Liver (tissue), 9 donors: ENCODE results near the gene ADTRP. TPM values are rescaled to one million over a fixed set of nuclear protein-coding genes. Genes with fewer than 3 reads are reported as not detected.

Experiments used
- DNase-seq: peaks from one replicate; pipeline ENCODE4 v3.0.0-alpha.2; 2017; ENCODE audit warnings: low spot score
- H3K27ac ChIP-seq, 2 donors: one replicate each; pipeline ENCODE4 v1.7.0; 2013; ENCODE audit warnings: inconsistent platforms in 2 of 2, low read length in 2 of 2, control low read depth in 1 of 2, low read depth in 1 of 2, mild to moderate bottlenecking in 1 of 2
- H3K27me3 ChIP-seq, 4 donors: one replicate each; pipeline versions ENCODE4 v1.6.1 to v1.7.0; 2013; ENCODE audit warnings: low read length in 3 of 4, inconsistent platforms in 1 of 4, mild to moderate bottlenecking in 1 of 4, moderate library complexity in 1 of 4; ENCODE audit not compliant: control insufficient read depth in 4 of 4, insufficient read depth in 4 of 4
- H3K36me3 ChIP-seq, 4 donors: one replicate each; pipeline versions ENCODE4 v1.6.1 to v1.7.0; 2013; ENCODE audit warnings: low read length in 3 of 4, mild to moderate bottlenecking in 3 of 4, low read depth in 1 of 4, moderate library complexity in 1 of 4; ENCODE audit not compliant: control insufficient read depth in 4 of 4, insufficient read depth in 3 of 4
- H3K4me1 ChIP-seq, 4 donors: one replicate each; pipeline versions ENCODE4 v1.6.1 to v1.7.0; 2013; ENCODE audit warnings: low read length in 3 of 4, mild to moderate bottlenecking in 3 of 4, moderate library complexity in 1 of 4; ENCODE audit not compliant: control insufficient read depth in 4 of 4, insufficient read depth in 4 of 4
- H3K4me3 ChIP-seq, 3 donors: one replicate each; pipeline versions ENCODE4 v1.6.1 to v1.7.0; 2013; ENCODE audit warnings: low read length in 3 of 3, control low read depth in 1 of 3, low read depth in 1 of 3, mild to moderate bottlenecking in 1 of 3
- H3K9ac ChIP-seq, 2 donors: one replicate each; pipeline ENCODE4 v1.7.0; 2013; ENCODE audit warnings: low read length in 2 of 2, mild to moderate bottlenecking in 2 of 2, moderate library complexity in 2 of 2, control low read depth in 1 of 2, low read depth in 1 of 2
- H3K9me3 ChIP-seq, 4 donors: one replicate each; pipeline versions ENCODE4 v1.6.1 to v1.7.0; 2013; ENCODE audit warnings: low read length in 3 of 4; ENCODE audit not compliant: control insufficient read depth in 4 of 4
- EGR1 ChIP-seq, 2 donors: IDR thresholded peaks; 2 replicates each; pipeline ENCODE4 v1.6.1; 2016 to 2018; ENCODE audit warnings: antibody characterized with exemption in 2 of 2, low read depth in 2 of 2
- FOXA2 ChIP-seq: IDR thresholded peaks from 2 replicates; pipeline ENCODE4 v1.6.1; 2016; ENCODE audit warnings: antibody characterized with exemption
- GABPA ChIP-seq, 2 donors: IDR thresholded peaks in 1 of 2; conservative IDR thresholded peaks in 1 of 2; 2 replicates each; pipeline ENCODE4 v1.6.1; 2016; ENCODE audit warnings: antibody characterized with exemption in 2 of 2, mild to moderate bottlenecking in 1 of 2, moderate library complexity in 1 of 2
- HNF4A ChIP-seq, 2 donors: conservative IDR thresholded peaks; 2 replicates each; pipeline ENCODE4 v1.6.1; 2016; ENCODE audit warnings: antibody characterized with exemption in 2 of 2, mild to moderate bottlenecking in 2 of 2
- JUND ChIP-seq, 2 donors: IDR thresholded peaks; 2 replicates each; pipeline ENCODE4 v1.6.1; 2016; ENCODE audit warnings: antibody characterized with exemption in 2 of 2
- NR2F2 ChIP-seq: IDR thresholded peaks from 2 replicates; pipeline ENCODE4 v1.6.1; 2016; ENCODE audit warnings: antibody characterized with exemption
- RAD21 ChIP-seq, 2 donors: IDR thresholded peaks; 2 replicates each; pipeline ENCODE4 v1.6.1; 2016; ENCODE audit warnings: antibody characterized with exemption in 2 of 2, mild to moderate bottlenecking in 2 of 2
- RXRA ChIP-seq, 2 donors: IDR thresholded peaks; 2 replicates each; pipeline ENCODE4 v1.6.1; 2017 to 2018; ENCODE audit warnings: antibody characterized with exemption in 2 of 2, mild to moderate bottlenecking in 1 of 2
- SP1 ChIP-seq: IDR thresholded peaks from 2 replicates; pipeline ENCODE4 v1.6.1; 2018; ENCODE audit warnings: antibody characterized with exemption, mild to moderate bottlenecking
- YY1 ChIP-seq: IDR thresholded peaks from 2 replicates; pipeline ENCODE4 v1.6.1; 2016; ENCODE audit warnings: antibody characterized with exemption, mild to moderate bottlenecking
- WGBS: extraction: QIAGEN DNeasy Blood & Tissue Kit; methylation state at CpG from one replicate; pipeline ENCODE4 v1.1.7; 2013; 5-methylcytosine and 5-hydroxymethylcytosine counted together
- polyA plus RNA-seq, 2 donors: library from polyadenylated mRNA; stranded (reverse) in 1 of 2; unstranded in 1 of 2; fragments of 200-250 nt in 1 of 2; fragments of >200 nt in 1 of 2; fragmentation: Nextera tagmentation in 1 of 2; extraction: Ambion mirVana in 1 of 2; gene quantifications; one replicate each; pipeline versions ENCODE4 v1.2.1 to v1.2.3, GENCODE V29; 2013 to 2015
- total RNA-seq, 2 donors: library from RNA; depleted of rRNA; stranded (reverse); fragments of >200 nt; gene quantifications; one replicate each; pipeline ENCODE4 v1.2.3, GENCODE V29; 2014
- TF ChIP-seq, protein P1 (sequence below): IDR thresholded peaks from 2 replicates; pipeline ENCODE4 v1.6.1; 2016; ENCODE audit warnings: antibody characterized with exemption
- TF ChIP-seq, protein P2 (sequence below): IDR thresholded peaks from 2 replicates; pipeline ENCODE4 v1.6.1; 2016; ENCODE audit warnings: antibody characterized with exemption
- TF ChIP-seq, protein P3 (sequence below): IDR thresholded peaks from 2 replicates; pipeline ENCODE4 v1.6.1; 2016; ENCODE audit warnings: antibody characterized with exemption, mild to moderate bottlenecking
- donor health status: healthy.
- donor health status: healthy.
- donor health status: healthy.
- donor health status: healthy.
- donor health status: healthy.

ADTRP gene
- total and polyA plus RNA-seq, 4 donors, result 0.21 to 2.0 (median 0.50) TPM; not detected in 1

DNA sequence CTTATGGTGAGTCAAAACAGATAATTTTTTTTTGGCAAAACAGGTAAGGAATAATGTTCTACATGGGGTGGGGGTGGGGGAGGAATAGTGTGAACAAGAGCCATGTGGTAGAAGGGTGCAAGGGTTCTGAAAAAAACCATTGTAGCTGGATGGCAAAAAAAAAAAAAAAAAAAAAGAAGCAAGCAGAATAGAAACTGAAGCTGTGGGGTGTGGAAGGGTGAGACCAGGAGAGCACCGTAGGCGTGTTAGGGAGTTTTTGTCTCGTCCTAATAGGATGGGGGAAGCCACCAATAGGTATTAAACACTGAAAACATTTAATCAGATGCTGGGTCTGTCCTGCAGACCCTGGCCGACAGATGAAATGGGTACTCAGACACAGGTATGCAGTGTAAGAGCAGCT lies 110.1 kb downstream of the ADTRP start:
- no peaks in the 10 kb centered on the region for H3K27me3 ChIP-seq
- peaks cover 0 to 1% (median 0%) of the 10 kb centered on the region in 4 donors for H3K4me1 ChIP-seq
- WGBS, result 89% methylated on average over 4 of the region's 4 CpGs
- DNase-seq, result no peak
- H3K27ac ChIP-seq, result no peak overlapping the region
- no peak overlapping the region for H3K4me3 ChIP-seq
- no peak overlapping the region for H3K9ac ChIP-seq
- H3K9me3 ChIP-seq, result peaks cover 0 to 3% (median under 1%) of the 10 kb centered on the region in 4 donors
- TF ChIP-seq GABPA (IDR thresholded peaks at IDR 0.05 in 1 of 2, conservative IDR thresholded peaks at IDR 0.05 in 1 of 2), result no peak
- TF ChIP-seq, protein P1, sequence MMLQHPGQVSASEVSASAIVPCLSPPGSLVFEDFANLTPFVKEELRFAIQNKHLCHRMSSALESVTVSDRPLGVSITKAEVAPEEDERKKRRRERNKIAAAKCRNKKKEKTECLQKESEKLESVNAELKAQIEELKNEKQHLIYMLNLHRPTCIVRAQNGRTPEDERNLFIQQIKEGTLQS, result no peak
- TF ChIP-seq YY1, result no peak
- no peak for TF ChIP-seq JUND (IDR thresholded peaks at IDR 0.05)
- TF ChIP-seq SP1, result no peak
- TF ChIP-seq NR2F2, result no peak
- TF ChIP-seq FOXA2, result no peak
- no peak for TF ChIP-seq HNF4A (conservative IDR thresholded peaks at IDR 0.05)
- TF ChIP-seq EGR1 (IDR thresholded peaks at IDR 0.05; ENCODE audit: low read depth in 2 of 2), result no peak
- no peak for TF ChIP-seq RAD21 (IDR thresholded peaks at IDR 0.05)
- TF ChIP-seq RXRA (IDR thresholded peaks at IDR 0.05), result no peak
- TF ChIP-seq, protein P2, sequence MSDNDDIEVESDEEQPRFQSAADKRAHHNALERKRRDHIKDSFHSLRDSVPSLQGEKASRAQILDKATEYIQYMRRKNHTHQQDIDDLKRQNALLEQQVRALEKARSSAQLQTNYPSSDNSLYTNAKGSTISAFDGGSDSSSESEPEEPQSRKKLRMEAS, result no peak
- TF ChIP-seq, protein P3, sequence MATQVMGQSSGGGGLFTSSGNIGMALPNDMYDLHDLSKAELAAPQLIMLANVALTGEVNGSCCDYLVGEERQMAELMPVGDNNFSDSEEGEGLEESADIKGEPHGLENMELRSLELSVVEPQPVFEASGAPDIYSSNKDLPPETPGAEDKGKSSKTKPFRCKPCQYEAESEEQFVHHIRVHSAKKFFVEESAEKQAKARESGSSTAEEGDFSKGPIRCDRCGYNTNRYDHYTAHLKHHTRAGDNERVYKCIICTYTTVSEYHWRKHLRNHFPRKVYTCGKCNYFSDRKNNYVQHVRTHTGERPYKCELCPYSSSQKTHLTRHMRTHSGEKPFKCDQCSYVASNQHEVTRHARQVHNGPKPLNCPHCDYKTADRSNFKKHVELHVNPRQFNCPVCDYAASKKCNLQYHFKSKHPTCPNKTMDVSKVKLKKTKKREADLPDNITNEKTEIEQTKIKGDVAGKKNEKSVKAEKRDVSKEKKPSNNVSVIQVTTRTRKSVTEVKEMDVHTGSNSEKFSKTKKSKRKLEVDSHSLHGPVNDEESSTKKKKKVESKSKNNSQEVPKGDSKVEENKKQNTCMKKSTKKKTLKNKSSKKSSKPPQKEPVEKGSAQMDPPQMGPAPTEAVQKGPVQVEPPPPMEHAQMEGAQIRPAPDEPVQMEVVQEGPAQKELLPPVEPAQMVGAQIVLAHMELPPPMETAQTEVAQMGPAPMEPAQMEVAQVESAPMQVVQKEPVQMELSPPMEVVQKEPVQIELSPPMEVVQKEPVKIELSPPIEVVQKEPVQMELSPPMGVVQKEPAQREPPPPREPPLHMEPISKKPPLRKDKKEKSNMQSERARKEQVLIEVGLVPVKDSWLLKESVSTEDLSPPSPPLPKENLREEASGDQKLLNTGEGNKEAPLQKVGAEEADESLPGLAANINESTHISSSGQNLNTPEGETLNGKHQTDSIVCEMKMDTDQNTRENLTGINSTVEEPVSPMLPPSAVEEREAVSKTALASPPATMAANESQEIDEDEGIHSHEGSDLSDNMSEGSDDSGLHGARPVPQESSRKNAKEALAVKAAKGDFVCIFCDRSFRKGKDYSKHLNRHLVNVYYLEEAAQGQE, result no peak
- H3K36me3 ChIP-seq, result no peaks in the 10 kb centered on the region

DNA sequence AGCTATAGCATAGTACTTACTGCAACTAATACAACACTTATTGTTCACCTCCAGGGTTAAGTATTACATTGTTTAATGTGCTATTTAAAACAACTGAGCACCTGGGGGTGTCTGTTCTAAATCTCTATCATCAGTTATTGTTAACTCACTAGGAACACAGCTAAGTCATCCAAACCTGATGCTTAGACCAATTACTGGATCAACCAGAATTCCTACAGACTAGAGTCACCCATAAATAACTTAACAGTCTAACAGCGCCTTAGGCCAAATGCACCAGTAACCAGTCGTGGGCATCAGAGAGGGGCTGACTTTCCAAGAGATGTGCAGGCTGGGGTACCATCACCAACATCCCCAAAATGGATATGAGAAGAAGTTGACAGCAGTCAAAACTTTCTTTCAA lies 110.7 kb downstream of the ADTRP start:
- H3K4me3 ChIP-seq, result no peak overlapping the region
- no peak for DNase-seq

More for the DNA sequence above, 110.7 kb downstream of the ADTRP start:
- TF ChIP-seq, protein P1, result no peak
- TF ChIP-seq EGR1 (IDR thresholded peaks at IDR 0.05; ENCODE audit: low read depth in 2 of 2), result no peak
- H3K4me1 ChIP-seq, result peaks cover 0 to 1% (median 0%) of the 10 kb centered on the region in 4 donors
- H3K9me3 ChIP-seq, result peaks cover 0 to 3% (median under 1%) of the 10 kb centered on the region in 4 donors
- 87% methylated on average over 2 of the region's 2 CpGs for WGBS
- H3K27me3 ChIP-seq, result no peaks in the 10 kb centered on the region
- no peak overlapping the region for H3K9ac ChIP-seq
- H3K27ac ChIP-seq, result no peak overlapping the region
- no peaks in the 10 kb centered on the region for H3K36me3 ChIP-seq
